Testis (tissue), 2 donors: ENCODE results near the gene IQSEC1.

ENCODE experiments used
- POLR2A ChIP-seq: fragments of 450-650 bp; IDR thresholded peaks from one replicate; pipeline ENCODE4 v1.6.1; 2017; ENCODE audit warnings: antibody characterized with exemption, mild to moderate bottlenecking, moderate library complexity
- TF ChIP-seq, protein P1 (sequence below), 3 experiments: fragments of 450-650 bp in 2 of 3; fragments of 200-600 bp in 1 of 3; sonication (generic) in 1 of 3; IDR thresholded peaks; one replicate each; pipeline ENCODE4 v1.5.1; 2016 to 2019; ENCODE audit warnings: antibody characterized with exemption in 3 of 3, mild to moderate bottlenecking in 2 of 3, moderate library complexity in 1 of 3

DNA sequence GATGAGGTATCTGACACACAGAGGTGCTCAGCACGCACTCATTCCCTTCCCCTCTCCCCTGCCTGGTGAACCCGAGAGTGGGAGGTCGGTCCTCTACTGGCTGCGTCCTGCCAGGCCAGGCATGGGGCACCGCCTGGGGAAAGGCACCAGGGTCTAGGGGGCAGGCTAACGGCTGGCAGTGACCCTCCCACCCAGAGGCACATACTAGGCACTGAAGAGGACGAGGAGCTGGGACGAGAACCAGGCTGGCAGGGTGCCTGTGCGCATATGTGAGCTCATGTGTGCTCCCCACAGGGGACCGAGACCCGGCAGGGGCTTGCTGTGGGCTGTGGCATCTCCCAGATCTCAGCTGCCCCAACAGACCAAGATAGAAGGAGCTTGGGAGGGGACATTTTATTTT, 86.7 kb downstream of the IQSEC1 start:
- TF ChIP-seq, protein P1, sequence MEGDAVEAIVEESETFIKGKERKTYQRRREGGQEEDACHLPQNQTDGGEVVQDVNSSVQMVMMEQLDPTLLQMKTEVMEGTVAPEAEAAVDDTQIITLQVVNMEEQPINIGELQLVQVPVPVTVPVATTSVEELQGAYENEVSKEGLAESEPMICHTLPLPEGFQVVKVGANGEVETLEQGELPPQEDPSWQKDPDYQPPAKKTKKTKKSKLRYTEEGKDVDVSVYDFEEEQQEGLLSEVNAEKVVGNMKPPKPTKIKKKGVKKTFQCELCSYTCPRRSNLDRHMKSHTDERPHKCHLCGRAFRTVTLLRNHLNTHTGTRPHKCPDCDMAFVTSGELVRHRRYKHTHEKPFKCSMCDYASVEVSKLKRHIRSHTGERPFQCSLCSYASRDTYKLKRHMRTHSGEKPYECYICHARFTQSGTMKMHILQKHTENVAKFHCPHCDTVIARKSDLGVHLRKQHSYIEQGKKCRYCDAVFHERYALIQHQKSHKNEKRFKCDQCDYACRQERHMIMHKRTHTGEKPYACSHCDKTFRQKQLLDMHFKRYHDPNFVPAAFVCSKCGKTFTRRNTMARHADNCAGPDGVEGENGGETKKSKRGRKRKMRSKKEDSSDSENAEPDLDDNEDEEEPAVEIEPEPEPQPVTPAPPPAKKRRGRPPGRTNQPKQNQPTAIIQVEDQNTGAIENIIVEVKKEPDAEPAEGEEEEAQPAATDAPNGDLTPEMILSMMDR (IDR thresholded peaks at IDR 0.05) = no peak
- no peak for TF ChIP-seq POLR2A
